GM18507 (cell line): Measurements from ENCODE around the gene TXNRD2.
"Not testable (repeated sequence)": the region's sequence is repeated elsewhere in the genome, so short reads cannot be mapped to it uniquely, and the experiment has no call there.

ENCODE experiments used
- DNase-seq: peaks from one replicate; pipeline ENCODE4 v3.0.0; 2011; ENCODE audit warnings: low read depth; ENCODE audit not compliant: insufficient read length; ENCODE audit errors: extremely low spot score
- FAIRE-seq: peaks from 2 replicates; lab custom pipeline; 2011; peaks lifted over from hg19 to GRCh38; lab: Jason Lieb, UNC

TXNRD2 gene

DNA sequence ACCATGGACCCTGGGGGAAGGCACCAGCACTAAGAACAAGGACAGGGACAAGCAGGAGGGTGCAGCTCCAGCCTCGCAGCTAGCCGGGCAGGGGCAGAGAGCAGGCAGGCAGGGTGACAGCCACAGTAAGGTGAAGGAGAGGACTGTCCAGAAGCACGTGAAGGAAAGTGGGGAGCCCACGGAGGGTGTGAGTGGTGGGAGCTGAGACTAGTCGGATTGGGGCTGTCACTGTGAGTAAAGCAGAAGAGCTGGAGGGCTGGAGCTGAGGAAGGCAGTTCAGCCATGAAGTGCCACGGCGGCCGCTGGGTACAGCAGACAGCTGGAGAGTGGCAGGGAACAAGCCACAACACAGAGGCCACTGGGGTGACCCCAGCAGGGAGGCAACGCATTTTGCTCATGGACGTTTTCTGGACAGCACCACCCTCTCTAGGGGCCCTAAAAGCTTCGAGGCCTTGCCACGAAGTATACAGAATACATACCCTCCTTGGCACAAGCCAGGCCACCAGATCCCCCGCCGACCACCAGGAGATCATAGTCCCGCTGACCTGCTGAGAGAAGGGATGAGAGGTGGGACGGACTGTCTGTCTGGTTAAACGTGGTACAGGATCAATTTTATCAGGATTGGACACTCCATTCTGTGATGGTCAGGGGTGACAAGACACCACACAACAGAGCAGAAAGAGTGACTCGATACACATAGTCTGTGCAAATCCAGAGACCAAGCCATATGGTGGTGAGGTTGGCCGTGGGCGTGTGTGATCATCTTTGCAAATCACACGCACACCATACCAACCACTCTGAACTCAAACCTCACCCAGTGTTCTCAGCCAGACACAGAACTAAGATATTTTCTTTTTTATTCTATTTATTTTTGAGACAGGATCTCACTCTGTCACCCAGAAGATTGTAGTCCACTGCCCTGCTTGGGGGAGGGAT is 10.8 kb downstream of the TXNRD2 start:
- DNase-seq: no peak
- no peak for FAIRE-seq

DNA sequence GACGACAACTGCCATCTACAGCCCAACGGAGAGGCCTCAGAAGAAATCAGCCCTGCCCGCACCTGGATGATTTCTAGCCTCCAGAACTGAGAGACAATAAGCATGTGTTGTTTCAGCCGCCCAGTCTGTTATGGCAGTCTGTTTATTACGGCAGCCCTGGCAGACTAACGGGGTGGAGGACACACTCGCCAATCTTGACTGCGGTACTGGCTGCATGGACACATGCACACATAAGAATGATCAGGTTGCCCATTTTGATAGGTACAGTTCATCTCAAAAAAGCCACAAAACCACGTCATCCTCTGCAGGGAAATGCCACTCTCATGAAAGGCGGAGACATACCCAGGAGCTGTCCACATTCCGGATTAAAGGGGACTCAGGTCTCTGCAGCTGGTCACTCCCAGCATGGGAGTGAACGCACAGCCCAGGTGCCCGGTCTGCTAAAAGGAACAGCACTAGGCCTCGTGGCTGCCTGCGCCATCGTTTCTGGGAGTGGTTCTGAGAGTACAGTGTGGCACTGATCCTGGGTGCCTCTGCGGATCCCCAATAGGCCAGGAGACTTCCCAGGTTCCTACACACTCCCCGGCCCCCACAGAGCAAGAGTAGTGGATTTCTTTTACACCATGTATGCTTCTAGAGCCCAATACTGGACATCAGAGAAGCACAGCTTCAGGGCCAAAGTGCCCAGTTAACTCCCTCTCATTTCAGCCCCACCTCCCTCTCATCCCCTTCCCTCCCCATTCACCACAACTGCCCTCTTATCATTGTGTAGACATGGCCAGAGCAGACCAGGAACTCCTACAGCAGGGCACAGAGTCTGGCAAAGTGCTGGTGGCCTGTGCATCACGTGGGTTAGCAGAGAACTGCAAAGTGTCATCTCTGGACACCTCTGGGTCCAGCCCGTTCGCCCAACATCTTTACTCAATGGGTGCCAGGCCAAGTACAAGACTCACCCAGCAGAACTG is 11.8 kb downstream of the TXNRD2 start:
- FAIRE-seq: no peak

DNA sequence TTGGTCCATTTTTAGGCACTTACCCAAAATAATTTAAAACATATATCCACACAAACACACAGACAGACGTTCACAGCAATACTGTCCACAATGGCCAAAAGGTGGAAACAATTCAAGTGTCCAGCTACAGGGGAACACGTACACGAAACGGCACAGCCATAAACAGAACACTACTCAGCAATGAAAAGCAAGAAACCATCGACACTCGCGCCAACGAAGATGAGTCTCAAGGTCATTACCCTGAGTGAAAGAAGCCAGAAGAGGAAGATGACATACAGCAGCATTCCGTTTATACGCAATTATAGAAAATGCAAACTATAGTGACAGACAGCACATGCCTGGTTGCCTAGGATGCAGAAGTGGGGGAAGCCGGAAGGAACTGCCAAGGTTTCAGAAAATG is 13.4 kb downstream of the TXNRD2 start:
- FAIRE-seq (no peak), DNase-seq (no peak)

More for the DNA sequence above, 11.8 kb downstream of the TXNRD2 start:
- DNase-seq: no peak

DNA sequence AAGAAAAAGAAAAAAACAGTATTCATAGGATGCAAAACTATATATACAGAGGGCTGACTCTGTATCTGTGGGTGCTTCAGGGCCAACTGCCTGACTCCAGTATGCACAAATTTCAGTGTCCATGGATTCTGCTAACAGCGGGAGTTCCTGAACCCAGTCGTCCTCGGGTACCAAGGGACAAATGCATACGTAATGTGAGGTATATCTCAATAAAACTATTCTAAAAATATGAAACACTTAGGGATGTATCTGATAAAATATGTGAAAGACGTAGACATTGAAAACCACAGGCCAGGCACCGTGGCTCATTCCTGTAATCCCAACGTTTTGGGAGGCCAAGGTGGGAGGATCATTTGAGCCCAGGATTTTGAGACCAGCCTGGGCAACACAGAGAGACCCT is 13.9 kb downstream of the TXNRD2 start:
- FAIRE-seq (no peak), DNase-seq (no peak)

DNA sequence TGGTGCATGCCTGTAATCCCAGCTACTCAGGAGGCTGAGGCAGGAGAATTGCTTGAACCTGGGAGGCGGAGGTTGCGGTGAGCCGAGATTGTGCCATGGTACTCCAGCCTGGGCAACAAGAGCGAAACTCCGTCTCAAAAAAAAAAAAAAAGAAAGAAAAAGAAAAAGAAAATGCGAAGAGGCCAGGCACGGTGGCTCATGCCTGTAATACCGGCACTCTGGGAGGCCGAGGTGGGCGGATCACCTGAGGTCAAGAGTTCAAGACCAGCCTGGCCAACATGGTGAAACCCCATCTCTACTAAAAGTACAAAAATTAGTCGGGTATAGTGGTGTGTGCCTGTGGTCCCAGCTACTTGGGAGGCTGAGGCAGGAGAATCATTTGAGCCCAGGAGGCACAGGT is 15.6 kb downstream of the TXNRD2 start:
- not testable (repeated sequence) for FAIRE-seq, DNase-seq

DNA sequence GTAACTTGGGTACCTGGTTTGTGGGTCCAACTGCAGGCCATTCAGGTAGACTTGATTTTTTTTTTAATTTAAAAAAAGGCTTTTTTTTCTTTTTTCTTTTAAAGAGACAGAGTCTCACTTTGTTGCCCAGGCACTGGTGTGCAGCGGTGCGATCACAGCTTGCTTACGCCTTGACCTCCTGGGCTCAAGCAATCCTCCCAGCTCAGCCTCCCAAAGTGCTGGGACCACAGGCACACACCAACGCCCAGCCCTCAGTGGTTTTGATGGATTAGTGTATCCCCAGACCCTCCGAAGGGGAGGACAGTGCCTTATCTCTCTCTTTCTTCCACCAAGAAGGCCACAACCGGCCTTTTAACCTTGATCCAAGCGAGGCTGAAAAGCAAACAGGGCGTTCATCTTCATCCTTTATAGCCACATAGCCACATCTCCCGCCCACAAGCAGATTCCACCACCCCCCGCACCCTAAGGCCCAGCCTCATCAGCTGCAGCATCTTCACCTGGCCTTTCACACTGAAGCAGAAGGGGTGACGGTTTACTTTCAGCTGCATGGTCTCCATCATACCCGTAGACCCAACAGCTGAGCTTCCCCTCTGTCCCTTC is 17.6 kb downstream of the TXNRD2 start:
- FAIRE-seq (no peak), DNase-seq (no peak)

DNA sequence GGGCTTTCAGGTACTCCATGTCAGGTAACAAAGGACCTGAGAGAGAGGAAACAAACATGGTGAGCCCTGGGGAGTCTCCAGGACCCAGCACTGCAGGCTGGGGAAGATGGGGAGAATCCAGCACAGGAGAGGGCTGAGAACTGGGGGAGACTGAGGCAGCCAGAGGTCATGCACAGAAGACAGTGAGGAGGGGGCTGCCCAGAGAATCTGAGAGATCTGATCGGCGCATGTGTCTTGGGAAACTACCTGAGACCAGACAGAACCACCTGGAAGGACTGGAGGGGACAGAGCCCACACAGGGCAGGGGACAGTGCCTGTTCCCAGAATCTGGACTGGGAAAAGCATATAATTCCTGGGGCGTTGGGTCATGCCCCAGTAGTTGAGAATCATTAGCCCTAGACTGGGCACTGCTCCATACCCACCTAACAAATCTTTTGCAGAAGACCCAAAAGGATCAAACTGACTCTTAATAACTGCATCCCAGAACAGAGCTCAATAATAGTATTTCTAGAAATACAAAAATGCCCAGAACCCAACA is 20.0 kb downstream of the TXNRD2 start:
- DNase-seq (no peak), FAIRE-seq (no peak)

DNA sequence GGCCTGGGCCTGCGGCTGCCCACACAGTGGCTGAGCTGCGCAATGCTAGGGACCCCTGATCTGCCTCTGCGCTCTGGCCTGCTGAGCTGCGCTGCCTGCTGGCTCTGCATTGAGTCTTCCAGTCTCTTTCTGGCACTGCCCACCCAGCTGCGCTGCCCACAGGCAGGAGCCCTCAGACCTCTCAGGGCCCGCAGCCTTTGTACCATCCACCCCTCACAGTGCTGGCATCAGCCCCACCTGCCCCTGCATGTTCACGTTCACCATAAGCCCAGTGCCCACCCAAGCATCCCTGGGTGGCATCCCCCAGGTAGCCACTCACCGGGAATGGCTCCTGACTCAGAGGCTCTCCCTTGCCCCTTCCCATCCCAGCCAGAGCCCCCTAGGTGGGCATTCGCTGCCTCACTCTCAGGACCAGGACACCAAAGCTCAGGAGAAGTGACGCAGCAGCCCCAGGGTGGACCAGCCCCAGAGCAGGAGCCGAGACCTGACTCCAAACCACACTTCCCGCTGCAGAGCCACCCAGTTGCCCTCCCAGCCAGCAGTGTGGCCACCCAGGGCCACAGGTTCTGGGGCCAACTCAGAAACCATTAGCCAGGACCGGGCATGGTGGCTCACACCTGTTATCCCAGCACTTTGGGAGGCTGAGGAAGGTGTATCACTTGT is 21.8 kb downstream of the TXNRD2 start:
- no peak for FAIRE-seq
- no peak for DNase-seq

DNA sequence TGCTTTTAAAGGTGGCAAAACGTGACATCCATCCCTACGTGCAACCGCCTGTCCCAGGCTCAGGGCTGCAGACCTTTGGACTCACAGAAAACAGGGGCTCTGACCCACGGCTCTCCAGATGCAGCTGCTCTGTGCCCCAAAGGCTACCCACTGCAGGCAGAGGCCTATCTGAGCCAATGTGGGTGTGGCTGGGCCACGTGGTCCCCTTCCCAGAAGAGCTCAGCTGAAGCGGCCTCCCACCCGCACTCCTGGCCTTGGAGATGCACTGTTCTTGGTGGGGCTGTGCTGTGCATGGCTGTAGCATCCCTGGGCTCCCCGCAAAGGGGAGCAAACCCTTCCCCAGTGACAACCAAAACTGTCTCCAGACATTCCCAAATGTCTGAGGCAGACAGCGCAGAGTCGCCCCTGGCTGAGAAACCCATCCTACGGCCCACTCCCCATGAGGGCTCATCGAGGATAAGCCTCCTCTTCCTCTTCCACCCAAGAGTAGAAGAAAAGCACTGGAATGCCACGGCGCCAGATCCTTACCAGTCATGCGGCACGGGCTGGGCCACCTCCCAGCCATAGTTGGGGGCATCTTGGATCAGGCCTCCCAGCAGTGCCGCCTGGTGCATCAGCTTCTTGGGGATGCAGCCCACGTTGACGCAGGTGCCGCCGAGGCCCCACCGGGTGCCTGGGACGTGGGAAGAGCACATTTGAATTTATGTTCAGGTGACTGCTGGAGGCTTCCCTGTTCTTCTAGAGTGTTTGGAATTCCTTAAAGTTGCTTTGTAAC is 23.1 kb downstream of the TXNRD2 start:
- FAIRE-seq: no peak
- no peak for DNase-seq

DNA sequence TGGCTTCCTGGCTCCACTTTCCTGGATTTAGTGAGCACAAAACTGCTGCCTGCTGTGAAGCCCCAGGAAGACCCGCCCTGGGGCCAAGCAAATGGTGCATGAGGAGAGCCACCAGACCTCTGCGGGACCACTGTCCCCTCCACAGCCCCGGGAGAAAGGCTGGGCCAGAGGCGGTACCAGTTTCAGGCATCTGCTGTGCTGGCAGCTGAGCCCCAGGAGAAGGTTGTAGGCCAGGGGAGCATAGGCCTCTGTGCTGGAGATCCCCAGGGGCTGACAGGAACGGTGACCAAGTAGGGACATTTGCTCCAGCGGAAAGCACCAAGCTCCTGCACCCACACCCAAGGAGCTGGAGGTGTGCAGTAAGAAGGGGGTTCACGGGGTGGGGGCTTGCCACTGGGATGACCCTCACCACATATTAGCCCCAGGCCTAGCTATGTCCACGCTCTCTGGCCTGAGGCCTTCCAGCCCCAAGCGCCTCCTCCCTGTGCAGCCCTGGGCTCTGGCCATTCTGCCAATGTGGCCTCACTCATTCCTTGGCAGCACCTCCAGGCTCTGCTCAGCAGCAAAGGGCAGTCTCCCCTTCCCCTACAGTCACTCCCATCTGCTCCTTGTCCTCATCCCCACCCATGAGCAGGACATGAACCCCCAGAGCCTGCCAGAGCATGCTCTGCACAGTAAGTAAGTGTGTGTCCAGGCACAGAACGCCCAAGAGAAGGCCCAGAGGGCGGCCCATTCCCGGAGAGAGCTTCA is 24.1 kb downstream of the TXNRD2 start:
- DNase-seq: no peak
- no peak for FAIRE-seq

DNA sequence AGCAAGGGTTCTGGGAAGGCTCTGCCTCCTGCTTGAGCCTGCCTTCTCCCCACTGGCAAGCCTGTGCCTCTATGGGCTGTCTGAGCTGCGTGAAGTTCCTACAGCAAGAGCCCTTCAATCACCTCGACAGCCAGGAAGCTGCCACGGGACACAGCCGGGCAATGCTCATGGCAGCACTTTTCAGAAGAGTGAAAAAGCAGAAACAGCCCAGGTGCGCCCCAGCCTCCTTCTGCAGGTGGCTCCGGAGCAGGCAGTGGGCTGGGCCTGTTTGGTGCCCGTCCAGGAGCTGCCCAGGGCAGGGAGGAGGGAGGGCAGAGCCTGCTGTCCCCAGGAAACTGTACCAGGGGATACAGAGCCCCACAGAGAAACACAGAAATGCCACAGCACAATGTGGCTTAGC is 24.7 kb downstream of the TXNRD2 start:
- FAIRE-seq (no peak), DNase-seq (no peak)

DNA sequence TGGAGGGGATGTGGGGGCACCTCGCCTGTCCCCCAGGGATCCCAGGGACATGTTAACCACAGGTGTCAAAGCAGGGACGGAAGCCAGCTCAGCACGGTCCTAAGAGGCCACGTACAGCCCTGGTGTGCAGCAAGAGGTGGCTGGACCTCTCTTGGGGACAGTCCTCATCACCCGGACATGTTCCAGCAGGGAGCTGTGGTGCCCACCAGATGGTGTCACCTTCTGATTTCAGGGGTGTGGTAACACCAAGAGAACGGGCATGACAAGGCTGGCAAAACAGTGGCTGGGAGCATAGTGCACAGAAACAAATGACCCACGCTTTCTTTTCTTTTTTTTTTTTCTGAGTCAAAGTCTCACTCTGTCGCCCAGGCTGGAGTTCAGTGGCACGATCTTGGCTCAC is 25.6 kb downstream of the TXNRD2 start:
- DNase-seq (no peak), FAIRE-seq (no peak)

DNA sequence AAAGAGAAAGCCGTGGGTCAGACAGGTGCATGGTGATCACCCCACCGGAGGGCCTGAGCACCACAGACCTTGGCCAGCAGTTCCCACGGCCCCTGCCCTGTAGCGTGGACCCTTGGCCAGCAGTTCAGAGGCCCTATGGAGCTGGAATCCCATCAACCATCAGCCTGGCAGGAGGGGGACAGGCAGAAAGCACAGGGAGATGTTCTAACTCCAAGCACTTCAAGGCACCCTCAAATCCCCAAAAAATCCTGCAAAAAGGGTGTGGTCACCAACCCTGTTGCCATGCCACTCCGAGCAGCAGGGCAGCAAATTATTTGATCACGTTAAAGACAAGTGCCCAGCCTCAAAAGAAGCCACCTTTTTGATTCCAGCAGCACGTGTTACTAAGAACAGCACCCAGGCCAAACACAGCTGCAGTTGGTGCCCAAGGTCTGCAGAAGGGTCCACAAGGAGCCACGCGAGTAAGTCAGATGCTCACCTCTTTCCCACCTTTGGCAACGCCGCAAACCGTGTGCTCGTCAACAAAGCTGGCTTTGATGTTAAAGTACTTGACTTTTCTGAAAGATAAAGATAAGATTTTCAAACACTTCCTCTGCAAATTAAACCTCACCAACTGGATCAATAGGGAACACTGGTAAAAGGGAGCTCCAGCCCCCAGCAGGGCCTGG is 26.2 kb downstream of the TXNRD2 start:
- DNase-seq (no peak), FAIRE-seq (no peak)

DNA sequence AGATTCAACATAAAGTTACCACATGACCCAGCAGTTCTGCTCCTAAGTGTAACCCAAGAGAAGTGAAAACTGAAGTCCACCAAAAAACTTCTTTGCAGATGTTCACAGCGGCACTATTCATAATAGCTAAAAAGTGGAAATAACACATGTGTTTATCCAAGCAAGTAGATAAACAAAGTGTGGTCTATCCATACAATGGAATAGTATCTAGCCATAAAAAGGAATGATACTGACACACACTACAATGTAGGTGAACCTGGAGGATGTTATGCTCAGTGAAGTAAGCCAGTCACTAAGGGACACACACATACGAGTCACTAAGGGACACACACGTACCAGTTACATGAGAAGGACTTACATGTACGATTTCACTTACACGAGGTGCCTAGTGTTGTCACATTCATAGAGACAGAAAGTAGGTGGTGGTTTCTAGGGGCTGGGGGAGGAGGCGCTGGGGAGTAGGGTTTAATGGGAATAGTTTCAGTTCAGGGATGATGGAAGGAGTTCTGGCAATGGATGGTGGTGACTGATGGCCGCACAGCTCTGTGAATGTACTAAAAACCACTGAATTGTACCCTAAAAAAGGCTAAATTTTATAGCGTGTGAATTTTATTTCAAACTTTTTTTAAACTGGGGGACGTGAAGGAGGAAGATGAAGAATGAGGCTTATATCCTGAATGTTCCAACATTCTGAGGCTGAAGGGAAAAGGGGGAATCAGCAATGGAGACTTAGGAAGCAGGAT is 27.2 kb downstream of the TXNRD2 start:
- DNase-seq (no peak), FAIRE-seq (no peak)

DNA sequence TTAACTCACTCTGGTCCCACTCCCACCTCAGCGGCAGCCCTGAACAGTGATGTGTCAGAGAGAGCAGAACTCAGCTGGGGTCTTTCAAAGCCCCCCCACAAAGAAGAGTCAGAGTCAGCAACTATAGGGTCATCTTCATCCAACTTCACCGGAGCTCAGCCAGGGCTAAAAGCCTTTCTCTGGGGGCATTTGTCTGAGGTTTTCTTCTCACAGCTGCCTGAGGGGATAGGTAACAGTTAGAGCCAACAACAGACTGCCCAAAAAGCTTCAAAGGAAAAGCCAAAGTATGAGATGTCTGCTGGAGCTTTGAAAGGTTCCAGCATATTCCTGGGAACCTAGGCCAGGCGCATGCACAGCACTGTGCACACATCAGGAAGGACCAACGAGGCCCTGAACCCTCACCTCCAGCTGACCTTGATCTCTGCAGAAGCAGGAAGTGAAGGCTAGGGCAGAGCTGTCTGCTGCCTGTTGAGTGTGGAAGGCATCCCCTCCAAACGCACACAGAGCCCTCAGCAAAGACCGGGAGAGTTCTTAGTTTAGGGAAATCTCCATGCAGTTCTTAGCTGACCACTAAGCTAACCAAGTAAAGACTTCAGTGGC is 28.2 kb downstream of the TXNRD2 start:
- DNase-seq: no peak

DNA sequence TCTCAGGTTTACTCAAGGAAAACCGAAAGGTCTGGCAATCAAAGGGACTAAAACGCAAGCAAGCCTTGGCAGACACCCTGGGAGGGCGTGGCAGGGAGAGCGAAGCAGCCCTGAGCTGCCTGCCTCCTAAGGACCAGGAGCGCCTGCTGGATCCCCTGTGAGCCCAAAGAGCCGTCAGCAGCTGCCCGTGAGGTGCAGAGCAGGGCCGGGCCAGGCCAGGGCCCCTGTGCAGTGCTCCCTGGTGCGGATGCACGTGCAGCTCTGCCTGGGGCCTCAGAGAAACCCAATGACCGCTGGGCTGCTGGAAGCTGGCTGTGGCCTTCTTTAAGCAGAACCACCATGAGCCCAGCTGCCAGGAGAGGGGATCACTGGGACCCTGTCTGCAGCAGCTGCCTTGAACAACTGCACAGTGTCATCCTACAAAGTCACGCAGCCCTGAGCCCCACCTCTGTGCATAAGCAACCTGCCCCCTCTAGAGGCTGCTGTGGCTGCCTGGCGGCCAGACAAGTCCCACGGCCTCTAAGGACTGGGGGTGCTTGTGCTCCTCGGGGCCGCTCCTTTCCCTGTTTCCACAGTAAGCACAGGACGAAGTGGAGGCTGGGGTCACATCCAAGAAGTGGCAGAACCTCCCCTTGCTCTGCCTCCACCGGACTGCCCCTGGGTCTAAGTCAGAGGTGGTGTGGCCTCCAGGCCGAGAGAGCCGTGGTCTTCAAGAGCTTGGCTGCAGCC is 29.2 kb downstream of the TXNRD2 start:
- FAIRE-seq: no peak
- no peak for DNase-seq

More for the DNA sequence above, 28.2 kb downstream of the TXNRD2 start:
- no peak for FAIRE-seq
